NCI-H2227 treated with DMSO at 0.1 percent for 48 hours (cell line): Measurements from ENCODE around the gene FBXL13.
"Not testable (repeated sequence)": the region's sequence is repeated elsewhere in the genome, so short reads cannot be mapped to it uniquely, and the experiment has no call there.

Source experiments
- DNase-seq: peaks from one replicate; lab custom pipeline; 2025; lab: John Stamatoyannopoulos, UW

The FBXL13 gene

GRCh38 chr7:103079836-103080235 lies 5.2 kb upstream of the FBXL13 start:
- DNase-seq: no peak

- DNase-seq: not testable (repeated sequence)
These were observed 3.6 kb upstream of the FBXL13 start for GRCh38 chr7:103078226-103078625.

DNA sequence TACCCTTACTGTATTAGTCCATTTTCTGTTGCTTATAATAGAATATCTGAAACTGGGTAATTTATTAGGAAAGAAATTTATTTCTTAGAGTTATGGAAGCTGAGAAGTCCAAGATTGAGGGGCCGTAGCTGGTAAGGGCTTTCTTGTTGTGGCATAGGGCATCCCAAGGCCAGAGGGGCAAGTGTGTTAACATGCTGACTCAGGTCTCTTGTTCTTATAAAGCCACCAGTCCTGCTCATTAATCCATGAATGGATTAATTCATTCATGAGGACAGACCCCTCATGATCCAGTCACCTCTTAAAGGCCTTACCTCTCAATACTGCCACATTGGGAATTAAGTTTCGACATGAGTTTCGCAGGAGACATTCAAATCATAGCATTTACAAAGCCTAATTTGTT lies 2.7 kb upstream of the FBXL13 start:
- no peak for DNase-seq

DNA sequence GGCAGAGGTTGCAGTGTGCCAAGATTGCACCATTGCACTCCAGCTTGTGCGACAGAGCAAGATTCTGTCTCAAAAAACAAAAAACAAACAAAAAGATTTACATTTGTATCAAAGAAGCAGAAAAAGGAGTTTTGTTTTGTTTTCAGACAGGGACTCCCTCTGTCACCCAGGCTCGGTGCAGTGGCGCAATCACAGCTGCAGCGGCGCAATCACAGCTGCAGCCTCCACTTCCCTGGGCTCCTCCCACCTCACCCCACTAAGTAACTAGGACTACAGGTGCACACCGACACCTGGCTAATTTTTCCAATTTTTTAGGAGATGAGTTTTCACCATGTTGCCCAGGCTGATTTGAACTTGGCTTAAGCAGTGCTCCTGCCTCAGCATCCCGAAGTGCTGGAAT lies 2.2 kb upstream of the FBXL13 start:
- DNase-seq: no peak

- DNase-seq: peak; percentile 58
These were observed 832 bp upstream of the FBXL13 start for GRCh38 chr7:103075337-103075918.

- peak; percentile 68 for DNase-seq
These were observed 542 bp downstream of the FBXL13 start for GRCh38 chr7:103073989-103074518.

- no peak for DNase-seq
These were observed 3.6 kb downstream of the FBXL13 start for GRCh38 chr7:103071000-103071399.

- no peak for DNase-seq
These were observed 5.9 kb downstream of the FBXL13 start for GRCh38 chr7:103068414-103069403.

DNA sequence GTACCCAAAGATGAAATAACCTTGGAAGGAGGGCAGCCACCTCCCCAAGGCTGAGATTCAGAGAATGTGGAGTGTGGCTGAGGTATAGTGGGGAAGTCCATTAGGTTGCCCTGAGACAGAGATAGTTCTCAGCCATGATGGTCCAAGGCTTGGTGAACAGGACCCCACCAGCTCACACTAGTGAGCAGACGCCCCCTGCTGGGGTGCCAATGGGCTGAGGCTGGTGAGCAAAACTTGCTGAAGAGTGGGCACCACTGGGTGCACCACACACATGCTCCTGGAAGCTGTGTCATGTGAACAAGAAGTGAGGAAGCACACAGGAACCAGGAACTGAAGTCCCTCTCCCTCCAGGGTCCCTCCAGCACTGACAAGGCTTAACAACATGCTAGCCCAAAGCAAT lies 8.9 kb downstream of the FBXL13 start:
- DNase-seq: no peak

- peak; percentile 91 for DNase-seq
These were observed 10.7 kb downstream of the FBXL13 start for GRCh38 chr7:103063895-103064294.

- DNase-seq: no peak
These were observed 15.1 kb downstream of the FBXL13 start for GRCh38 chr7:103059471-103059870.

DNA sequence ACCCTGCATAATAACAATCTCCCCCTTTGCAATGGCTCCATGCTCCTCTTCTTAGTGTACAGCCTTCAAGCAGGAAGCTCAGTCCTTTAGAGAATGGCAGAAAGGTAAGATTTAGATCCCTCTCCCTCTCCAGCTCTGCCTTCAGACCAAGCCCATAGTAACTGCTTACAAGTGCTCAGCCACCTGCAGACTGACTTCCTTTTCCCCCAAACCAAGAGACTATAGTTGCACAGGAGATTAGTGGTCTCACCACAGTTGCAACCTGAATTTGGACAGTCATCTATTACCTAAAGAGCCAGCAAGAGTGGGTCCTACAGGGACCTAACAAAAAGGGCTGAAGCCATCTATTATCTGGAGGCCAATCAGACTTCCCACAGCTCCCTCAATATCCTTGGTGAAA lies 16.5 kb downstream of the FBXL13 start:
- DNase-seq: no peak

GRCh38 chr7:103056006-103056405 lies 18.6 kb downstream of the FBXL13 start:
- DNase-seq: not testable (repeated sequence)

- no peak for DNase-seq
These were observed 23.1 kb downstream of the FBXL13 start for GRCh38 chr7:103051519-103051918.

- no peak for DNase-seq
These were observed 25.8 kb downstream of the FBXL13 start for GRCh38 chr7:103048833-103049232.

GRCh38 chr7:103041815-103042214 lies 32.8 kb downstream of the FBXL13 start:
- DNase-seq: not testable (repeated sequence)

- peak; percentile 60 for DNase-seq
These were observed 36.5 kb downstream of the FBXL13 start for GRCh38 chr7:103037823-103038739.

DNA sequence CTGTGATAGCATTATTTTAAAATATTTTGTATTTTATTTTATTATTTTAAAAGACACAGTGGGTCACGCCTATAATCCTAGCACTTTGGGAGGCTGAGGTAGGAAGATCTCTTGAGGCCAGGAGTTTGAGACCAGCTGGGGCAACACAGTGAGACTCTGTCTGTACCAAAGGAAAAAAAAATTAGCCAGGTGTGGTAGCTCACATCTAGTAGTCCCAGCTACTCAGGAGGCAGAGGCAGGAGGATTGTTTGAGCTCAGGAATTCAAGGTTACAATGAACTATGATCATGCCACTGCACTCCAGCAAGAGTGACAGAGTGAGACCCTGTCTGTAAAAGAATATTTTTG lies 37.1 kb downstream of the FBXL13 start:
- DNase-seq: no peak

- not testable (repeated sequence) for DNase-seq
These were observed 40.3 kb downstream of the FBXL13 start for GRCh38 chr7:103034318-103034717.

DNA sequence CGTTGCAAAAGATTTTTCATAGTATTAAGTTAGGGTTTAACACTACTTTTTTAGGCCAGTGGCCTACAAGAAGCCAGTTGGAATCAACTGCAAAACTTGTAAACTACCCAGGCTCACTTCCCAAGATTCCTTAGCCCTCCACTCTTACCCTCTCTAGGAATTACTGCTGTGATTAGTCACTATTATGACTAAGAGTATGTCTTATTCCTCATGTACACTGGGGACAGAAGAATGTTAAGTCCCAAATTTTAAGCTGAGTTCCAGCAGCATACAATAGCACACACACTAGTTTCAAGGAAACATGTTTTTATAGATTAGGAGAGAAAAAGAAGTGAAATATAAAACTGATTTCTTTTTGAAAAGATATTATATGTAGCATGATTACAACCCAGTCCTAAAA lies 42.8 kb downstream of the FBXL13 start:
- no peak for DNase-seq

GRCh38 chr7:103031024-103031423 lies 43.6 kb downstream of the FBXL13 start:
- DNase-seq: no peak

- no peak for DNase-seq
These were observed 49.3 kb downstream of the FBXL13 start for GRCh38 chr7:103025341-103025740.
